ENCODE results near the gene MYO5B. TPM values are rescaled to one million over a fixed set of nuclear protein-coding genes. Genes with fewer than 3 reads are reported as not detected.
A peak's percentile ranks its signal among the peaks of the same experiment; 100 is the strongest.
"Not testable (repeated sequence)": the region's sequence is repeated elsewhere in the genome, so short reads cannot be mapped to it uniquely, and the experiment has no call there.

MYO5B gene
- total and polyA plus RNA-seq, 4 donors = 5.4 to 23.4 (median 11.4) TPM

DNA sequence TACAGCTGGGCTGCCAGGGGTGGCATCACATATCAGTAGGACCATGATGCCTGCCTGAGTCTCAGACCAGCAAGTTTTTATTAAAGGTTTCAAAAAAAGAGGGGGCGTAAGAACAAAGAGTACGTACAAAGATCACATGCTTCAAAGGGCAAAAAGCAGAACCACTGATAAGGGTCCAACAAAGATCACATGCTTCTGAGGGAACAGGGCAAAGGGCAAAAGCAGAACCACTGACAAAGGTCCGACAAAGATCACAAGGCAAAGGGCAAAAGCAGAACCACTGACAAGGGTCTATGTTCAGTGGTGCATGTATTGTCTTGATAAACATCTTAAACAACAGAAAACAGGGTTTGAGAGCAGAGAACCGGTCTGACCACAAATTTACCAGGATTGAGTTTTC lies 25.3 kb upstream of the MYO5B start:
- not testable (repeated sequence) for H3K4me3 ChIP-seq (ENCODE audit: low read depth in 1 of 3, low read length in 3 of 3); H3K27ac ChIP-seq (ENCODE audit: low read depth in 1 of 2, low read length in 2 of 2); H3K4me1 ChIP-seq (ENCODE audit: control insufficient read depth in 4 of 4, insufficient read depth in 4 of 4, low read length in 3 of 4); H3K9me3 ChIP-seq (ENCODE audit: control insufficient read depth in 4 of 4, low read length in 3 of 4); DNase-seq (ENCODE audit: low spot score); H3K27me3 ChIP-seq (ENCODE audit: control insufficient read depth in 4 of 4, insufficient read depth in 4 of 4, low read length in 3 of 4); H3K36me3 ChIP-seq (ENCODE audit: control insufficient read depth in 4 of 4, insufficient read depth in 3 of 4, low read depth in 1 of 4, low read length in 3 of 4); H3K9ac ChIP-seq (ENCODE audit: low read depth in 1 of 2, low read length in 2 of 2)
- peak; percentile 50 to 75 for TF ChIP-seq HNF4A (conservative IDR thresholded peaks at IDR 0.05)
- peak in 1 of 2 donors; percentile 27 for TF ChIP-seq RXRA (IDR thresholded peaks at IDR 0.05)
- 54% methylated on average over 4 of the region's 4 CpGs for WGBS

GRCh38 chr18:50218432-50219197 lies 23.7 kb upstream of the MYO5B start:
- Histone ChIP-seq H3K9me3 (ENCODE audit: control insufficient read depth in 4 of 4, low read length in 3 of 4) (peaks cover 0 to 2% (median 0%) of the 10 kb centered on the region in 4 donors), H3K4me3 (ENCODE audit: low read depth in 1 of 3, low read length in 3 of 3) (no peak overlapping the region), H3K36me3 (ENCODE audit: control insufficient read depth in 4 of 4, insufficient read depth in 3 of 4, low read depth in 1 of 4, low read length in 3 of 4) (no peaks in the 10 kb centered on the region), H3K27me3 (ENCODE audit: control insufficient read depth in 4 of 4, insufficient read depth in 4 of 4, low read length in 3 of 4) (no peaks in the 10 kb centered on the region), H3K4me1 (ENCODE audit: control insufficient read depth in 4 of 4, insufficient read depth in 4 of 4, low read length in 3 of 4) (peaks cover 0 to 6% (median 0%) of the 10 kb centered on the region in 4 donors), H3K27ac (ENCODE audit: low read depth in 1 of 2, low read length in 2 of 2) (no peak overlapping the region), H3K9ac (ENCODE audit: low read depth in 1 of 2, low read length in 2 of 2) (no peak overlapping the region)
- TF ChIP-seq RAD21 (IDR thresholded peaks at IDR 0.05) (peak; percentile 80 to 87), GABPA (IDR thresholded peaks at IDR 0.05 in 1 of 2, conservative IDR thresholded peaks at IDR 0.05 in 1 of 2) (no peak), FOXA2 (IDR thresholded peaks at IDR 0.05) (no peak), HNF4A (conservative IDR thresholded peaks at IDR 0.05) (no peak), ZBTB33 (IDR thresholded peaks at IDR 0.05) (no peak), TAF1 (conservative IDR thresholded peaks at IDR 0.05) (no peak), FOXA1 (IDR thresholded peaks at IDR 0.05) (no peak), CTCF (IDR thresholded peaks at IDR 0.05; ENCODE audit: low read depth, low read length, missing input control) (peak; percentile 56)
- DNase-seq (ENCODE audit: low spot score) = no peak
- 43% methylated on average over 7 of the region's 7 CpGs for WGBS

DNA sequence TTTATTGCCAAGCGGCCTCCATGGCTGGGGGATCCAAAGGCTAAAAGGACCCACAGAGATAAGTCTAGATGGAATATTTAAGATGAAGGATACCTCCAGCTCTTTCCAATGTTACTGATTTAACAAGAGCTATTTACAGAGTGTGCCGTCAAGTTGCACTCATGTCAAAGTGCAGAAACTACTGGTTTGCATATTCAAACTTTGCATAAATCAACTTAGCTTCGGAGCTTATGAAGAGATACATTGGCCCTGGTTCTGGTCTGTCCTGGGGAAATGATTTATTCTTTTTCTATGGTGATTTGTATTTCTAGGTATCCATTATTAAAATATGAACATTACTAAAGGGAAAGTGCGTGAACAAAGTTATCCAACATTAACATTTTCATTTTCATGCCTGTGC lies 14.4 kb upstream of the MYO5B start:
- TF ChIP-seq SP1 (IDR thresholded peaks at IDR 0.05) = no peak
- no peak for TF ChIP-seq HNF4G (IDR thresholded peaks at IDR 0.05)
- TF ChIP-seq JUND (IDR thresholded peaks at IDR 0.05) = no peak
- TF ChIP-seq EGR1 (IDR thresholded peaks at IDR 0.05; ENCODE audit: low read depth in 2 of 2) = no peak
- no peak for TF ChIP-seq TAF1 (conservative IDR thresholded peaks at IDR 0.05)
- TF ChIP-seq RAD21 (IDR thresholded peaks at IDR 0.05) = no peak
- TF ChIP-seq YY1 (IDR thresholded peaks at IDR 0.05) = no peak
- TF ChIP-seq ATF3 (IDR thresholded peaks at IDR 0.05) = no peak
- TF ChIP-seq ZBTB33 (IDR thresholded peaks at IDR 0.05) = no peak
- no peak for TF ChIP-seq CTCF (IDR thresholded peaks at IDR 0.05; ENCODE audit: low read depth, low read length, missing input control)
- no peak for TF ChIP-seq FOXA2 (IDR thresholded peaks at IDR 0.05)
- no peak for TF ChIP-seq MAX (IDR thresholded peaks at IDR 0.05)
- TF ChIP-seq GABPA (IDR thresholded peaks at IDR 0.05 in 1 of 2, conservative IDR thresholded peaks at IDR 0.05 in 1 of 2) = no peak
- no peak for TF ChIP-seq HNF4A (conservative IDR thresholded peaks at IDR 0.05)
- Histone ChIP-seq H3K27ac (ENCODE audit: low read depth in 1 of 2, low read length in 2 of 2) (no peak overlapping the region), H3K9me3 (ENCODE audit: control insufficient read depth in 4 of 4, low read length in 3 of 4) (no peaks in the 10 kb centered on the region), H3K4me1 (ENCODE audit: control insufficient read depth in 4 of 4, insufficient read depth in 4 of 4, low read length in 3 of 4) (no peaks in the 10 kb centered on the region), H3K9ac (ENCODE audit: low read depth in 1 of 2, low read length in 2 of 2) (no peak overlapping the region), H3K4me3 (ENCODE audit: low read depth in 1 of 3, low read length in 3 of 3) (no peak overlapping the region), H3K27me3 (ENCODE audit: control insufficient read depth in 4 of 4, insufficient read depth in 4 of 4, low read length in 3 of 4) (no peaks in the 10 kb centered on the region), H3K36me3 (ENCODE audit: control insufficient read depth in 4 of 4, insufficient read depth in 3 of 4, low read depth in 1 of 4, low read length in 3 of 4) (no peaks in the 10 kb centered on the region)
- DNase-seq (ENCODE audit: low spot score) = no peak
- 67% methylated on average over 4 of the region's 4 CpGs for WGBS

Measured in liver (tissue), 9 donors.